NCI-H2107 treated with DMSO at 0.1 percent for 48 hours (cell line): ENCODE measurements around the gene OTOG.
A peak's percentile ranks its signal among the peaks of the same experiment; 100 is the strongest.

Experiments
- DNase-seq: peaks from one replicate; lab custom pipeline; 2025; ENCODE audit not compliant: unreplicated experiment; lab: John Stamatoyannopoulos, UW

Gene OTOG

GRCh38 chr11:17547051-17547577 lies at the start of gene OTOG:
Gene OTOG, plus strand, starts transcription at chr11:17547259. Its CDS starts 114 bp downstream, at chr11:17547373.
- DNase-seq = peak; percentile 92

GRCh38 chr11:17498058-17498457 lies 49.0 kb upstream of the OTOG start:
- DNase-seq = no peak

GRCh38 chr11:17498475-17498874 lies 48.6 kb upstream of the OTOG start:
- no peak for DNase-seq

GRCh38 chr11:17500673-17501072 lies 46.4 kb upstream of the OTOG start:
- DNase-seq = no peak

- no peak for DNase-seq
Measured at GRCh38 chr11:17502630-17503029, 44.4 kb upstream of the OTOG start.

GRCh38 chr11:17504330-17505107 lies 42.5 kb upstream of the OTOG start:
- peak; percentile 70 for DNase-seq

- no peak for DNase-seq
Measured at GRCh38 chr11:17505146-17505545, 41.9 kb upstream of the OTOG start.

- DNase-seq = no peak
Measured at GRCh38 chr11:17506314-17506713, 40.7 kb upstream of the OTOG start.

GRCh38 chr11:17506942-17507341 lies 40.1 kb upstream of the OTOG start:
- no peak for DNase-seq

GRCh38 chr11:17507773-17508172 lies 39.3 kb upstream of the OTOG start:
- no peak for DNase-seq

- no peak for DNase-seq
Measured at GRCh38 chr11:17508306-17508705, 38.8 kb upstream of the OTOG start.

GRCh38 chr11:17508791-17509190 lies 38.3 kb upstream of the OTOG start:
- no peak for DNase-seq

GRCh38 chr11:17510507-17511206 lies 36.4 kb upstream of the OTOG start:
- no peak for DNase-seq

GRCh38 chr11:17511571-17511970 lies 35.5 kb upstream of the OTOG start:
- no peak for DNase-seq

GRCh38 chr11:17512101-17512500 lies 35.0 kb upstream of the OTOG start:
- no peak for DNase-seq

GRCh38 chr11:17513853-17514252 lies 33.2 kb upstream of the OTOG start:
- DNase-seq = no peak

GRCh38 chr11:17514476-17514875 lies 32.6 kb upstream of the OTOG start:
- DNase-seq = no peak

- DNase-seq = no peak
Measured at GRCh38 chr11:17515443-17516176, 31.4 kb upstream of the OTOG start.

GRCh38 chr11:17516551-17517150 lies 30.4 kb upstream of the OTOG start:
- no peak for DNase-seq

- no peak for DNase-seq
Measured at GRCh38 chr11:17517186-17517585, 29.9 kb upstream of the OTOG start.

- DNase-seq = no peak
Measured at GRCh38 chr11:17518366-17518765, 28.7 kb upstream of the OTOG start.
